Muscle of leg (tissue), 11 donors: ENCODE data around the gene HP1BP3. TPM values are rescaled to one million over a fixed set of nuclear protein-coding genes. Genes with fewer than 3 reads are reported as not detected.

ENCODE experiments used
- DNase-seq: peaks from one replicate; pipeline ENCODE4 v3.0.0; 2013
- H3K27ac ChIP-seq: one replicate; pipeline ENCODE4 v1.5.1; 2013; ENCODE audit warnings: mild to moderate bottlenecking, low read length, control low read depth
- H3K27me3 ChIP-seq: one replicate; pipeline ENCODE4 v1.6.1; 2013; ENCODE audit warnings: low read length; ENCODE audit not compliant: control insufficient read depth, insufficient read depth
- H3K36me3 ChIP-seq: one replicate; pipeline ENCODE4 v1.6.1; 2013; ENCODE audit warnings: low read length; ENCODE audit not compliant: control insufficient read depth, insufficient read depth
- H3K4me1 ChIP-seq: one replicate; pipeline ENCODE4 v1.6.1; 2013; ENCODE audit warnings: low read length; ENCODE audit not compliant: control insufficient read depth, insufficient read depth
- H3K4me3 ChIP-seq: one replicate; pipeline ENCODE4 v1.5.1; 2013; ENCODE audit warnings: low read length, control low read depth
- H3K9me3 ChIP-seq: replicated peaks from 2 replicates; pipeline ENCODE4 v1.6.1; 2013; ENCODE audit warnings: low read depth, low read length; ENCODE audit not compliant: control insufficient read depth
- WGBS: methylation state at CpG from one replicate; pipeline ENCODE4 v1.1.5; 2013; ENCODE audit warnings: missing lambda C conversion rate; ENCODE audit not compliant: insufficient coverage; 5-methylcytosine and 5-hydroxymethylcytosine counted together
- polyA plus RNA-seq, 8 donors: library from polyadenylated mRNA; unstranded; fragments of 120-200 nt; gene quantifications; one replicate each; pipeline versions ENCODE4 v1.2.1 to v1.2.3, GENCODE V29; 2013; ENCODE audit warnings: inconsistent platforms in 1 of 8, low replicate concordance in 1 of 8; ENCODE audit not compliant: insufficient read length in 8 of 8, insufficient read depth in 1 of 8
- total RNA-seq: library from RNA; stranded (reverse); fragments of 120-200 nt; gene quantifications from one replicate; pipeline ENCODE4 v1.2.4, GENCODE V29; 2013

HP1BP3 gene
- total and polyA plus RNA-seq, 9 donors: 147 to 216 (median 164) TPM

DNA sequence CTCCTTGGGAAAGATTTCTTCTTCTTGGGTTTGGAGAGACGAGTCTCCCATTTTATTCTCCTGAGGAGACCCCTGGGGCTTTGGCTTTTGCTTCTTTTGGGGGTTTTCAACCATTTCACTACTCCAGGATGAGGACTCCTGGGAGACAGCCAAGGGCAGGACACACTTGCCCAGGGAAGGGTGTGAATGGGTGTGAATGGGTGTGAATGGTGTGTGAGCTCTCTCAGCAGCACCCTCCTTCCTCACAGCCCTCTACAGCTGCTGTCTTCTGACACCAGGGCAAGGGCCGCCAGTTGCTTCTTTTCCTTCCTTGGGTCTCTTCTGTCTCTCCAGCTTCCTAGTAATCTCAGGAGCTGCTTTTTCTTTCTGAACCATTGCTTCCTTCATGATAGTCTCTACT is 93.5 kb downstream of the HP1BP3 start:
- Histone ChIP-seq H3K27ac (no peak overlapping the region), H3K4me1 (peaks cover 16% of the 10 kb centered on the region), H3K27me3 (no peaks in the 10 kb centered on the region), H3K36me3 (no peaks in the 10 kb centered on the region), H3K4me3 (no peak overlapping the region), H3K9me3 (no peaks in the 10 kb centered on the region)
- no peak for DNase-seq
- WGBS: 60% methylated on average over 1 of the region's 2 CpGs

Other genes with a start within 250 kb of the HP1BP3 start
- 1.1 TPM for gene FAM43B, start 234.7 kb downstream of the HP1BP3 start, total RNA-seq
- 1 to 10 TPM in 4 of 8 donors, under 1 TPM in 4; 0.48 to 2.3 (median 0.99) TPM for gene FAM43B, start 234.7 kb downstream of the HP1BP3 start, polyA plus RNA-seq
- gene CDA, start 198.2 kb downstream of the HP1BP3 start, total RNA-seq: 0.13 TPM
- 1 to 10 TPM in 1 of 8 donors, under 1 TPM in 7; 0.27 to 1.3 (median 0.56) TPM for gene CDA, start 198.2 kb downstream of the HP1BP3 start, polyA plus RNA-seq
- gene PINK1, start 153.8 kb downstream of the HP1BP3 start, total RNA-seq: 43.6 TPM
- gene PINK1, start 153.8 kb downstream of the HP1BP3 start, polyA plus RNA-seq: 10 to 100 TPM; 35.5 to 47.5 (median 39.9) TPM
- gene DDOST, start 125.9 kb downstream of the HP1BP3 start, total RNA-seq: 145 TPM
- gene DDOST, start 125.9 kb downstream of the HP1BP3 start, polyA plus RNA-seq: 100 to 1,000 TPM; 114 to 169 (median 138) TPM
- gene KIF17, start 69.3 kb downstream of the HP1BP3 start, total RNA-seq: 1.8 TPM
- 1 to 10 TPM; 1.9 to 4.3 (median 2.5) TPM for gene KIF17, start 69.3 kb downstream of the HP1BP3 start, polyA plus RNA-seq
- 0.13 TPM for gene SH2D5, start 54.6 kb downstream of the HP1BP3 start, total RNA-seq
- gene SH2D5, start 54.6 kb downstream of the HP1BP3 start, polyA plus RNA-seq: under 1 TPM; 0.20 to 0.54 (median 0.30) TPM